ENCODE results near the gene DLGAP1. TPM values are rescaled to one million over a fixed set of nuclear protein-coding genes. Genes with fewer than 3 reads are reported as not detected.

Gene DLGAP1
- total and polyA plus RNA-seq, 10 of the 15 experiments (the other 5 are each of a cell fraction or from before 2014, with no cell fraction given) = 0.23 to 27.6 (median 1.9) TPM

DNA sequence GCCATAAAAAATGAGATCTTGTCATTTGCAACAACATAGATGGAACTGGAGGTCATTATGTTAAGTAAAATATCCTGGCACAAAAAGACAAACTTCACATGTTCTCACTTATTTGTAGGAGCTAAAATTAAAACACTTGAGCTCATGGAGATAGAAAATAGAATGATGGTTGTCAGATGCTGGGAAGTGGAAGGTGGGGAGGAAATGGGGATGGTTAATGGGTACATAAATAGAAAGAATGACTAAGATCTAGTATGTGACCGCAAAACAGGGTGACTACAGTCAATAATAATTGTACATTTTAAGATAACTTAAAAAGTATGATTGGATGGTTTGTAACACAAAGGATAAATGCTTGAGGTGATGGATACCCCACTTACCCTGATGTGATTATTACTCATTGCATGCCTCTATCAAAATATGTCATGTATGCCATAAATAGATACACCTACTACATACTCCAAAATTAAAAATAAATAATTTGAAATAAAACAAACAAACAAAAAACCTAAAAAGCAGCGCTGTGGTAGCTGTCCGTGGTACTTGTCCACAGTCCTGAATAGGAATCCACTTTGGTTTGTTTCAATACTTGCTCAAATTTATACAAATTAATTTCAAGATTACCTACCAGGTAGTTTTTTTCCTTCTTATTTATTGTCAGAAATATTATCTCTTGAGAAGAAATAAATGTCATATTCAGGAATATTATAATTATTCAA lies 224.5 kb downstream of the DLGAP1 start (continued):
- TF ChIP-seq MYB (IDR thresholded peaks at IDR 0.05; ENCODE audit: borderline replicate concordance, low read depth, low read length) (no peak), MEF2B (IDR thresholded peaks at IDR 0.05; ENCODE audit: partially characterized antibody, poor library complexity, severe bottlenecking) (peak; percentile 88), ETV6 (conservative IDR thresholded peaks at IDR 0.05 in 1 of 2, IDR thresholded peaks at IDR 0.05 in 1 of 2; ENCODE audit: borderline replicate concordance in 1 of 2, low read depth in 1 of 2) (no peak), PAX8 (IDR thresholded peaks at IDR 0.05) (no peak), SMC3 (IDR thresholded peaks at IDR 0.05; ENCODE audit: borderline replicate concordance, low read length) (no peak), EP300 (IDR thresholded peaks at IDR 0.05; ENCODE audit: borderline replicate concordance in 1 of 2, control insufficient read depth in 1 of 2, low read depth in 2 of 2, low read length in 2 of 2) (0 out of 4 replicates have a peak, but pooled peaks of 1 of the 2 experiments have one; percentile 49), IKZF1 (conservative IDR thresholded peaks at IDR 0.05) (peak; percentile 63), TCF7 (IDR thresholded peaks at IDR 0.05; ENCODE audit: borderline replicate concordance) (no peak), MTA2 (IDR thresholded peaks at IDR 0.05; ENCODE audit: low read depth) (peak; percentile 80), DPF2 (IDR thresholded peaks at IDR 0.05) (peak; percentile 29; the same call in 1 of the 2 replicates), EGR1 (IDR thresholded peaks at IDR 0.05; ENCODE audit: borderline replicate concordance in 1 of 2, low read depth in 2 of 2, low read length in 2 of 2) (no peak), BHLHE40 (IDR thresholded peaks at IDR 0.05; ENCODE audit: borderline replicate concordance in 1 of 2, low read depth in 2 of 2, low read length in 1 of 2) (no peak), ATF7 (IDR thresholded peaks at IDR 0.05; ENCODE audit: low read depth) (peak; percentile 73), ASH2L (IDR thresholded peaks at IDR 0.05; ENCODE audit: borderline replicate concordance, low read depth) (no peak), ZSCAN29 (IDR thresholded peaks at IDR 0.05) (no peak), BCL11A (IDR thresholded peaks at IDR 0.05; ENCODE audit: low read depth, low read length) (no peak), RAD21 (IDR thresholded peaks at IDR 0.05; ENCODE audit: insufficient read depth, low read depth, low read length) (no peak), ZBTB33 (IDR thresholded peaks at IDR 0.05) (no peak), CREM (IDR thresholded peaks at IDR 0.05; ENCODE audit: low read depth) (no peak), YY1 (IDR thresholded peaks at IDR 0.05; ENCODE audit: low read depth, low read length) (no peak)
- TF ChIP-seq, protein P1, sequence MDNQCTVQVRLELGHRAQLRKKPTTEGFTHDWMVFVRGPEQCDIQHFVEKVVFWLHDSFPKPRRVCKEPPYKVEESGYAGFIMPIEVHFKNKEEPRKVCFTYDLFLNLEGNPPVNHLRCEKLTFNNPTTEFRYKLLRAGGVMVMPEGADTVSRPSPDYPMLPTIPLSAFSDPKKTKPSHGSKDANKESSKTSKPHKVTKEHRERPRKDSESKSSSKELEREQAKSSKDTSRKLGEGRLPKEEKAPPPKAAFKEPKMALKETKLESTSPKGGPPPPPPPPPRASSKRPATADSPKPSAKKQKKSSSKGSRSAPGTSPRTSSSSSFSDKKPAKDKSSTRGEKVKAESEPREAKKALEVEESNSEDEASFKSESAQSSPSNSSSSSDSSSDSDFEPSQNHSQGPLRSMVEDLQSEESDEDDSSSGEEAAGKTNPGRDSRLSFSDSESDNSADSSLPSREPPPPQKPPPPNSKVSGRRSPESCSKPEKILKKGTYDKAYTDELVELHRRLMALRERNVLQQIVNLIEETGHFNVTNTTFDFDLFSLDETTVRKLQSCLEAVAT (IDR thresholded peaks at IDR 0.05) = peak; percentile 24; the same call in 1 of the 2 replicates
- TF ChIP-seq, protein P2, sequence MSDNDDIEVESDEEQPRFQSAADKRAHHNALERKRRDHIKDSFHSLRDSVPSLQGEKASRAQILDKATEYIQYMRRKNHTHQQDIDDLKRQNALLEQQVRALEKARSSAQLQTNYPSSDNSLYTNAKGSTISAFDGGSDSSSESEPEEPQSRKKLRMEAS (IDR thresholded peaks at IDR 0.05; ENCODE audit: low read depth, low read length) = no peak
- TF ChIP-seq, protein P3, sequence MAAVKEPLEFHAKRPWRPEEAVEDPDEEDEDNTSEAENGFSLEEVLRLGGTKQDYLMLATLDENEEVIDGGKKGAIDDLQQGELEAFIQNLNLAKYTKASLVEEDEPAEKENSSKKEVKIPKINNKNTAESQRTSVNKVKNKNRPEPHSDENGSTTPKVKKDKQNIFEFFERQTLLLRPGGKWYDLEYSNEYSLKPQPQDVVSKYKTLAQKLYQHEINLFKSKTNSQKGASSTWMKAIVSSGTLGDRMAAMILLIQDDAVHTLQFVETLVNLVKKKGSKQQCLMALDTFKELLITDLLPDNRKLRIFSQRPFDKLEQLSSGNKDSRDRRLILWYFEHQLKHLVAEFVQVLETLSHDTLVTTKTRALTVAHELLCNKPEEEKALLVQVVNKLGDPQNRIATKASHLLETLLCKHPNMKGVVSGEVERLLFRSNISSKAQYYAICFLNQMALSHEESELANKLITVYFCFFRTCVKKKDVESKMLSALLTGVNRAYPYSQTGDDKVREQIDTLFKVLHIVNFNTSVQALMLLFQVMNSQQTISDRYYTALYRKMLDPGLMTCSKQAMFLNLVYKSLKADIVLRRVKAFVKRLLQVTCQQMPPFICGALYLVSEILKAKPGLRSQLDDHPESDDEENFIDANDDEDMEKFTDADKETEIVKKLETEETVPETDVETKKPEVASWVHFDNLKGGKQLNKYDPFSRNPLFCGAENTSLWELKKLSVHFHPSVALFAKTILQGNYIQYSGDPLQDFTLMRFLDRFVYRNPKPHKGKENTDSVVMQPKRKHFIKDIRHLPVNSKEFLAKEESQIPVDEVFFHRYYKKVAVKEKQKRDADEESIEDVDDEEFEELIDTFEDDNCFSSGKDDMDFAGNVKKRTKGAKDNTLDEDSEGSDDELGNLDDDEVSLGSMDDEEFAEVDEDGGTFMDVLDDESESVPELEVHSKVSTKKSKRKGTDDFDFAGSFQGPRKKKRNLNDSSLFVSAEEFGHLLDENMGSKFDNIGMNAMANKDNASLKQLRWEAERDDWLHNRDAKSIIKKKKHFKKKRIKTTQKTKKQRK (IDR thresholded peaks at IDR 0.05; ENCODE audit: low read depth, low read length) = no peak
